Endothelial cell of umbilical vein (primary cell): Measurements from ENCODE around the gene WDR76. TPM values are rescaled to one million over a fixed set of nuclear protein-coding genes. Genes with fewer than 3 reads are reported as not detected.

Experiments used
- BruUV-seq: library from RNA; stranded (reverse); fragments of 400-500 nt; replicated peaks from 2 replicates; lab custom pipeline; 2021; lab: Mats Ljungman, UMichigan
- CTCF ChIA-PET: fragments of 300-600, 350-600 bp; sonication (Branson Sonifier 250); formaldehyde crosslinking; loops from one replicate; lab custom pipeline; 2021; ENCODE audit warnings: antibody characterized with exemption, inconsistent platforms; lab: Charles Lee
- POLR2A ChIA-PET: fragments of 300-600, 350-600 bp; sonication (Branson Sonifier 250); formaldehyde crosslinking; loops from one replicate; lab custom pipeline; 2021; ENCODE audit warnings: antibody characterized with exemption, inconsistent platforms; lab: Charles Lee
- DNase-seq: peaks from one replicate; pipeline ENCODE4 v3.0.0-alpha.2; 2011; ENCODE audit warnings: low read depth, low spot score
- FAIRE-seq: peaks from 2 replicates; lab custom pipeline; 2011; peaks lifted over from hg19 to GRCh38; lab: Jason Lieb, UNC
- H2AFZ ChIP-seq: 2 replicates; pipeline ENCODE4 v1.6.0; 2012; ENCODE audit warnings: low read depth, low read length, control low read depth, inconsistent platforms
- H3K27ac ChIP-seq: 2 replicates; pipeline ENCODE4 v1.5.1; 2011; ENCODE audit warnings: low read depth, mild to moderate bottlenecking, control low read depth, low read length, moderate library complexity; ENCODE audit not compliant: insufficient read depth
- H3K27me3 ChIP-seq, 2 experiments: 2 replicates each; pipeline versions ENCODE4 v1.6.0 to v1.6.1; 2011; ENCODE audit warnings: low read length in 2 of 2, mixed read lengths in 1 of 2; ENCODE audit not compliant: control insufficient read depth in 2 of 2, insufficient read depth in 2 of 2
- H3K36me3 ChIP-seq, 2 experiments: 2 replicates in 1 of 2; 3 replicates in 1 of 2; pipeline ENCODE4 v1.5.1; 2011; ENCODE audit warnings: low read length in 2 of 2, mild to moderate bottlenecking in 1 of 2, moderate library complexity in 1 of 2; ENCODE audit not compliant: control insufficient read depth in 2 of 2, insufficient read depth in 2 of 2; ENCODE audit errors: extremely low read depth in 1 of 2
- H3K4me1 ChIP-seq: 3 replicates; pipeline ENCODE4 v1.5.1; 2011; ENCODE audit warnings: mild to moderate bottlenecking, low read length; ENCODE audit not compliant: control insufficient read depth, insufficient read depth; ENCODE audit errors: extremely low read depth
- H3K4me2 ChIP-seq: 2 replicates; pipeline ENCODE4 v1.6.1; 2011; ENCODE audit warnings: low read length, control low read depth, mixed read lengths; ENCODE audit not compliant: insufficient read depth
- H3K4me3 ChIP-seq, 3 experiments: fragments of 200-600 bp in 1 of 3; sonication (generic), shearing (Covaris generic) in 1 of 3; replicated peaks in 1 of 3; 2 replicates each; pipeline ENCODE4 v1.5.1; 2011 to 2016; ENCODE audit warnings: control low read depth in 3 of 3, low read length in 3 of 3, mild to moderate bottlenecking in 2 of 3, inconsistent platforms in 1 of 3, low read depth in 1 of 3, moderate library complexity in 1 of 3; ENCODE audit not compliant: insufficient read depth in 1 of 3
- H3K79me2 ChIP-seq: 2 replicates; pipeline ENCODE4 v1.6.0; 2012; ENCODE audit warnings: low read length, inconsistent platforms; ENCODE audit not compliant: control insufficient read depth, insufficient read depth
- H3K9ac ChIP-seq: replicated peaks from 2 replicates; pipeline ENCODE3; 2011; ENCODE audit warnings: low read length, control low read depth; ENCODE audit not compliant: insufficient read depth; ENCODE audit errors: extremely low read depth
- H3K9me1 ChIP-seq: replicated peaks from 3 replicates; pipeline ENCODE4 v1.6.0; 2011; ENCODE audit warnings: mild to moderate bottlenecking, low read length; ENCODE audit not compliant: control insufficient read depth, insufficient read depth; ENCODE audit errors: extremely low read depth
- H3K9me3 ChIP-seq: replicated peaks from 2 replicates; pipeline ENCODE4 v1.5.1; 2012; ENCODE audit warnings: low read length, inconsistent platforms; ENCODE audit not compliant: control insufficient read depth, insufficient read depth
- H4K20me1 ChIP-seq: replicated peaks from 2 replicates; pipeline ENCODE3; 2011; ENCODE audit warnings: mild to moderate bottlenecking, low read length; ENCODE audit not compliant: control insufficient read depth, insufficient read depth; ENCODE audit errors: extremely low read depth
- EZH2 ChIP-seq: IDR thresholded peaks from 2 replicates; pipeline ENCODE4 v1.6.1; 2012; ENCODE audit warnings: borderline replicate concordance, low read depth, mild to moderate bottlenecking, moderate library complexity, low read length, inconsistent platforms; ENCODE audit not compliant: severe bottlenecking
- FOS ChIP-seq: IDR thresholded peaks from 2 replicates; pipeline ENCODE4 v1.6.1; 2011; ENCODE audit warnings: mild to moderate bottlenecking, low read length, moderate library complexity, borderline replicate concordance; ENCODE audit not compliant: insufficient read depth
- GATA2 ChIP-seq: IDR thresholded peaks from 2 replicates; pipeline ENCODE4 v1.7.0; 2011; ENCODE audit warnings: low read depth, mild to moderate bottlenecking, moderate library complexity, mixed read lengths, low read length; ENCODE audit not compliant: insufficient read length, insufficient read depth
- JUN ChIP-seq: IDR thresholded peaks from 2 replicates; pipeline ENCODE4 v1.6.1; 2011; ENCODE audit warnings: borderline replicate concordance, low read depth; ENCODE audit not compliant: insufficient read length, insufficient read depth
- MYC ChIP-seq: IDR thresholded peaks from one replicate; pipeline ENCODE4 v1.6.1; 2011; ENCODE audit warnings: mild to moderate bottlenecking, low read depth, low read length
- POLR2A ChIP-seq: IDR thresholded peaks from 2 replicates; pipeline ENCODE4 v1.6.1; 2012; ENCODE audit warnings: low read depth, mild to moderate bottlenecking, control low read depth, low read length
- POLR2AphosphoS5 ChIP-seq: IDR thresholded peaks from 2 replicates; pipeline ENCODE4 v1.6.1; 2012; ENCODE audit warnings: low read depth, mild to moderate bottlenecking, control low read depth, low read length, moderate library complexity; ENCODE audit not compliant: insufficient read depth
- dilution Hi-C: fragments of 300-500 bp; cut with MboI; formaldehyde crosslinking; loops from one replicate; pipeline ENCODE4 v1.15.0; 2019; ENCODE audit warnings: low sequenced_read_pairs; ENCODE audit not compliant: extremely low pct_ligation_motif_present
- intact Hi-C: fragments of 100-400 bp; cut with micrococcal nuclease; formaldehyde crosslinking; loops from one replicate; pipeline ENCODE4 v1.10.0; 2022
- polyA plus RNA-seq, 4 experiments: library from polyadenylated mRNA; depleted of rRNA in 3 of 4; stranded (reverse) in 3 of 4; unstranded in 1 of 4; fragments of >200 nt; gene quantifications; 2 replicates each; pipeline versions ENCODE4 v1.2.1 to v1.2.3, GENCODE V29; 2011 to 2012; ENCODE audit warnings: missing spikeins in 1 of 4
- total RNA-seq: library from RNA; stranded (reverse); gene quantifications from 2 replicates; pipeline ENCODE4 v1.2.3, GENCODE V29; 2021
- TF ChIP-seq, protein P1 (sequence below): IDR thresholded peaks from 2 replicates; pipeline ENCODE4 v1.6.1; 2011; ENCODE audit not compliant: insufficient read depth, insufficient read length
- TF ChIP-seq, protein P2 (sequence below), 2 donors: IDR thresholded peaks; 1 replicate in 1 of 2; 2 replicates in 1 of 2; pipeline ENCODE4 v1.5.1; 2011; ENCODE audit warnings: low read length in 2 of 2, mild to moderate bottlenecking in 2 of 2, moderate library complexity in 2 of 2, control low read depth in 1 of 2, inconsistent platforms in 1 of 2, low read depth in 1 of 2; ENCODE audit not compliant: insufficient read depth in 1 of 2; ENCODE audit errors: extremely low read depth in 1 of 2

The WDR76 gene
- total and polyA plus RNA-seq, 2 donors (not counting 3 experiments of a cell fraction or from before 2014, with no cell fraction given): 3.1 to 25.2 TPM

DNA sequence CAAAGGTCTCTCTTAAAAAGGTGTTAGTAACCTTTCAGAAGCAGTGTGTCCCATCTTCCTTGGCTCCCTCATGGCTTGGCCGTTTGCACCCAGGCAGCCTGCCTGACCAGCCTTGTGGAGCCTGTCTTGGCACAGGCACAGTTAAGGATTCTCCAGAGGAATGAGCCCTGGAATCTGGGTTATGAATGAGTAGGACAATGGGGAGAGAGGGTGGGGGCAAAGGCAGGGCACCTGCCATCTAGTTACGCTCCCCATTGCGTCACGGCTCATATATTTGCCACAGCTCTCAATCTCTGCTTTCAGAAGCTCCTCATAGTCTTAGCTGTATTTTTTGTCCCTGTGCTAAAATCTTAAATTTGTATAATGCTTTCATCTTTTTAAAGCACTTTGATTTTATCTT, 50.6 kb downstream of the WDR76 start:
- H3K4me3 ChIP-seq: no peak overlapping the region
- H3K4me1 ChIP-seq: no peaks in the 10 kb centered on the region
- FAIRE-seq (no peak), DNase-seq (no peak)
- H3K27me3 ChIP-seq: no peaks in the 10 kb centered on the region
- TF ChIP-seq EZH2 (no peak), POLR2AphosphoS5 (no peak), GATA2 (no peak), MYC (no peak), POLR2A (no peak), FOS (no peak), JUN (no peak)
- TF ChIP-seq, protein P1, sequence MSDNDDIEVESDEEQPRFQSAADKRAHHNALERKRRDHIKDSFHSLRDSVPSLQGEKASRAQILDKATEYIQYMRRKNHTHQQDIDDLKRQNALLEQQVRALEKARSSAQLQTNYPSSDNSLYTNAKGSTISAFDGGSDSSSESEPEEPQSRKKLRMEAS: no peak
- TF ChIP-seq, protein P2, sequence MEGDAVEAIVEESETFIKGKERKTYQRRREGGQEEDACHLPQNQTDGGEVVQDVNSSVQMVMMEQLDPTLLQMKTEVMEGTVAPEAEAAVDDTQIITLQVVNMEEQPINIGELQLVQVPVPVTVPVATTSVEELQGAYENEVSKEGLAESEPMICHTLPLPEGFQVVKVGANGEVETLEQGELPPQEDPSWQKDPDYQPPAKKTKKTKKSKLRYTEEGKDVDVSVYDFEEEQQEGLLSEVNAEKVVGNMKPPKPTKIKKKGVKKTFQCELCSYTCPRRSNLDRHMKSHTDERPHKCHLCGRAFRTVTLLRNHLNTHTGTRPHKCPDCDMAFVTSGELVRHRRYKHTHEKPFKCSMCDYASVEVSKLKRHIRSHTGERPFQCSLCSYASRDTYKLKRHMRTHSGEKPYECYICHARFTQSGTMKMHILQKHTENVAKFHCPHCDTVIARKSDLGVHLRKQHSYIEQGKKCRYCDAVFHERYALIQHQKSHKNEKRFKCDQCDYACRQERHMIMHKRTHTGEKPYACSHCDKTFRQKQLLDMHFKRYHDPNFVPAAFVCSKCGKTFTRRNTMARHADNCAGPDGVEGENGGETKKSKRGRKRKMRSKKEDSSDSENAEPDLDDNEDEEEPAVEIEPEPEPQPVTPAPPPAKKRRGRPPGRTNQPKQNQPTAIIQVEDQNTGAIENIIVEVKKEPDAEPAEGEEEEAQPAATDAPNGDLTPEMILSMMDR (IDR thresholded peaks at IDR 0.05; ENCODE audit: extremely low read depth in 1 of 2, insufficient read depth in 1 of 2, low read depth in 1 of 2, low read length in 2 of 2): no peak
- no peak overlapping the region for H2AFZ ChIP-seq
- peaks cover 2 to 6% of the 10 kb centered on the region in 2 experiments for H3K36me3 ChIP-seq
- H3K9ac ChIP-seq: no peak overlapping the region
- H3K79me2 ChIP-seq: no peaks in the 10 kb centered on the region
- no peaks in the 10 kb centered on the region for H3K9me1 ChIP-seq
- intact Hi-C loops: no loop called here
- CTCF ChIA-PET: interaction anchor here (1.0 to 1.2 kb wide), 3 partner anchors 27 to 358 kb away, joined by 3 read pairs; no protein-coding TSS in a partner anchor
- H3K4me2 ChIP-seq: no peak overlapping the region
- POLR2A ChIA-PET: no interaction called here
- H3K27ac ChIP-seq: no peak overlapping the region
- no TSS peak for BruUV-seq
- dilution Hi-C loops: no loop called here
- H4K20me1 ChIP-seq: no peaks in the 10 kb centered on the region
- no peaks in the 10 kb centered on the region for H3K9me3 ChIP-seq
